ENCODE data around the gene ADAP1.

ADAP1 gene

GRCh38 chr7:975702-976473 is 21.4 kb upstream of the ADAP1 start:
- no peak for DNase-seq (ENCODE audit: low read depth in 1 of 2, low spot score in 1 of 2)
- Histone ChIP-seq H3K27me3 (ENCODE audit: insufficient read depth, poor library complexity, severe bottlenecking) (no peaks in the 10 kb centered on the region), H3K27ac (replicated peaks) (no peak overlapping the region), H3K4me3 (replicated peaks; ENCODE audit: insufficient read depth, low read length) (peak overlapping the region; percentile 99)
- TF ChIP-seq GABPA (IDR thresholded peaks at IDR 0.05; ENCODE audit: low read depth) (no peak), REST (IDR thresholded peaks at IDR 0.05; ENCODE audit: insufficient replicate concordance, low read depth) (no peak), SPI1 (IDR thresholded peaks at IDR 0.05; ENCODE audit: borderline replicate concordance, low read depth) (no peak), POLR2AphosphoS5 (IDR thresholded peaks at IDR 0.05; ENCODE audit: low read depth) (no peak)
- TF ChIP-seq, protein P1, sequence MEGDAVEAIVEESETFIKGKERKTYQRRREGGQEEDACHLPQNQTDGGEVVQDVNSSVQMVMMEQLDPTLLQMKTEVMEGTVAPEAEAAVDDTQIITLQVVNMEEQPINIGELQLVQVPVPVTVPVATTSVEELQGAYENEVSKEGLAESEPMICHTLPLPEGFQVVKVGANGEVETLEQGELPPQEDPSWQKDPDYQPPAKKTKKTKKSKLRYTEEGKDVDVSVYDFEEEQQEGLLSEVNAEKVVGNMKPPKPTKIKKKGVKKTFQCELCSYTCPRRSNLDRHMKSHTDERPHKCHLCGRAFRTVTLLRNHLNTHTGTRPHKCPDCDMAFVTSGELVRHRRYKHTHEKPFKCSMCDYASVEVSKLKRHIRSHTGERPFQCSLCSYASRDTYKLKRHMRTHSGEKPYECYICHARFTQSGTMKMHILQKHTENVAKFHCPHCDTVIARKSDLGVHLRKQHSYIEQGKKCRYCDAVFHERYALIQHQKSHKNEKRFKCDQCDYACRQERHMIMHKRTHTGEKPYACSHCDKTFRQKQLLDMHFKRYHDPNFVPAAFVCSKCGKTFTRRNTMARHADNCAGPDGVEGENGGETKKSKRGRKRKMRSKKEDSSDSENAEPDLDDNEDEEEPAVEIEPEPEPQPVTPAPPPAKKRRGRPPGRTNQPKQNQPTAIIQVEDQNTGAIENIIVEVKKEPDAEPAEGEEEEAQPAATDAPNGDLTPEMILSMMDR (IDR thresholded peaks at IDR 0.05; ENCODE audit: insufficient read depth, low read length) = no peak

DNA sequence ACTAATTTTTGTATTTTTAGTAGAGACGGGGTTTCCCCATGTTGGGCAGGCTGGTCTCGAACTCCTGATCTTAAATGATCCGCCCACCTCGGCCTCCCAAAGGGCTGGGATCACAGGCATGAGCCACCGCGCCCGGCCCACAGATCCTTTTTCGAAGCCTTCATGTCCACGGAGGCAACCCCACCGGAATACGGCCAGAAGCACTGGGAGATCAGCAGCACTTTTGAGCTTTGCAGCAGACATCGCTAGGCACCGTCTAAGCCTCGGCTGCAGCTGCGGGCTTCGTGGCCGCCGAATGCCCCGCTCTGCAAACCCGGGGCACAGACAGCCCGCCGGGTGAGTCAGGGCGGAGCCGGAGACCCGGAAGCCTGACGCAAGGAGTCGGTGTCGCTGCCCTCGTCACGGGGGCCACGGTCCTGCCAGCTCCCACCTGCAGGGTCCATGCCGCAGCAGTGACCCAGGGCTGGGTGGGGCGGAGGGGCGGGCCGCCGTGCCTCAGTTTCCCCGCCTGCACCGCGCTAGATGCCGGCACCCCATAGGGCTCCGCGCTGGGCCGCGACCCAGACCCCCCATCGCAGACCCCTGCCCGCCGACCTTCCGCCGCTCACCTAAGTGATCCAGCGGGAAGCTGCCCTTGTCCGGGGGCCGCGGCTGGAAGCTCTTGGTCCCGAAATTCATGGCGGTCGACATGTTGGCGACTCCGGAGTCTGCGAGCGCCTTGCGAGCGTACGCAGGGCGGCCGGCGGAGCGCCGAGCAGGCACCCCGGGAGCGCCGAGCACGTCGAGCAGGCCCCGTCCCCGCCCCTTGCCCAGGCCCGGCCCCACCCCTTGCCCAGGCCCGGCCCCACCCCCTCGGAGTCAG is 20.6 kb upstream of the ADAP1 start, which contains the start of gene COX19:
Gene COX19 (minus strand): TSS at position 730 of the 862 bp plus-strand sequence. CDS start 40 bp downstream, at position 690.
- peak; percentile 86 to 87 for DNase-seq (ENCODE audit: low read depth in 1 of 2, low spot score in 1 of 2)
- no peaks in the 10 kb centered on the region for H3K27me3 ChIP-seq (ENCODE audit: insufficient read depth, poor library complexity, severe bottlenecking)
- TF ChIP-seq GABPA (IDR thresholded peaks at IDR 0.05; ENCODE audit: low read depth) = no peak
- peak; percentile 89 for TF ChIP-seq POLR2AphosphoS5 (IDR thresholded peaks at IDR 0.05; ENCODE audit: low read depth)
- peak within 1 kb of the TSS; percentile 98 for H3K27ac ChIP-seq (replicated peaks)
- H3K4me3 ChIP-seq (replicated peaks; ENCODE audit: insufficient read depth, low read length) = peak within 1 kb of the TSS; percentile 99

- Histone ChIP-seq H3K27me3 (ENCODE audit: insufficient read depth, poor library complexity, severe bottlenecking) (no peaks in the 10 kb centered on the region), H3K27ac (replicated peaks) (peak overlapping the region; percentile 98), H3K4me3 (replicated peaks; ENCODE audit: insufficient read depth, low read length) (peak overlapping the region; percentile 99)
- TF ChIP-seq SPI1 (IDR thresholded peaks at IDR 0.05; ENCODE audit: borderline replicate concordance, low read depth) = no peak
- no peak for TF ChIP-seq GABPA (IDR thresholded peaks at IDR 0.05; ENCODE audit: low read depth)
- TF ChIP-seq REST (IDR thresholded peaks at IDR 0.05; ENCODE audit: insufficient replicate concordance, low read depth) = no peak
- no peak for TF ChIP-seq POLR2AphosphoS5 (IDR thresholded peaks at IDR 0.05; ENCODE audit: low read depth)
- TF ChIP-seq, protein P1 (IDR thresholded peaks at IDR 0.05; ENCODE audit: insufficient read depth, low read length) = no peak
- peak in 1 of 2 experiments; percentile 56 for DNase-seq (ENCODE audit: low read depth in 1 of 2, low spot score in 1 of 2)
Measured at GRCh38 chr7:974172-974571, 19.7 kb upstream of the ADAP1 start.

- Histone ChIP-seq H3K4me3 (replicated peaks; ENCODE audit: insufficient read depth, low read length) (no peak overlapping the region), H3K27me3 (ENCODE audit: insufficient read depth, poor library complexity, severe bottlenecking) (no peaks in the 10 kb centered on the region), H3K27ac (replicated peaks) (peak overlapping the region; percentile 98)
- DNase-seq (ENCODE audit: low read depth in 1 of 2, low spot score in 1 of 2) = no peak
- no peak for TF ChIP-seq SPI1 (IDR thresholded peaks at IDR 0.05; ENCODE audit: borderline replicate concordance, low read depth)
- TF ChIP-seq GABPA (IDR thresholded peaks at IDR 0.05; ENCODE audit: low read depth) = no peak
- TF ChIP-seq, protein P1 (IDR thresholded peaks at IDR 0.05; ENCODE audit: insufficient read depth, low read length) = no peak
- no peak for TF ChIP-seq POLR2AphosphoS5 (IDR thresholded peaks at IDR 0.05; ENCODE audit: low read depth)
- TF ChIP-seq REST (IDR thresholded peaks at IDR 0.05; ENCODE audit: insufficient replicate concordance, low read depth) = no peak
Measured at GRCh38 chr7:973312-973711, 18.8 kb upstream of the ADAP1 start.
